NK-92 treated with Interleukin-12 subunit alpha and Interleukin-12 subunit beta, amount 100 ng/mL, for 24 hours (cell line): ENCODE data around the gene SLC4A5.
"Not testable (repeated sequence)": the region's sequence is repeated elsewhere in the genome, so short reads cannot be mapped to it uniquely, and the experiment has no call there.

Experiments used
- DNase-seq: peaks from one replicate; lab custom pipeline; 2025; lab: John Stamatoyannopoulos, UW

SLC4A5 gene

DNA sequence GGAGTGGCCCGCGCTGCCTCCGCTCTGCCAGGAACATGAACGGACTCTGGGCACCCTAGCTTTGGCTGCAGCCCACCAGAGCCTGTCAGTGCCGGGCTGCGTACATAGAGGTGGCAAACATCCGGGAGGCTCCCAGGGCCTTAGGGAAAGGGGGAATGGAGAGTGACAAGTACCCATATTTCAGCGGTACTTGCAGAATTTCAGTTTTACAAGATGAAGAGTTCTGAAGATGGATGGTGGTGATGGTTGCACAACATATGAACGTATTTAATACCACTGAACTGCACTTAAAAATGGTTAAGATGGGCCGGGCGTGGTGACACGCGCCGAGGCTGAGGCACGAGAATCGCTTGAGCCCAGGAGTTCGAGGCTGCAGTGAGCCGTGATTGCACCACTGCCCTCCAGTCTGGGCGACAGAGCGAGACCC, 143.9 kb downstream of the SLC4A5 start:
- no peak for DNase-seq

DNA sequence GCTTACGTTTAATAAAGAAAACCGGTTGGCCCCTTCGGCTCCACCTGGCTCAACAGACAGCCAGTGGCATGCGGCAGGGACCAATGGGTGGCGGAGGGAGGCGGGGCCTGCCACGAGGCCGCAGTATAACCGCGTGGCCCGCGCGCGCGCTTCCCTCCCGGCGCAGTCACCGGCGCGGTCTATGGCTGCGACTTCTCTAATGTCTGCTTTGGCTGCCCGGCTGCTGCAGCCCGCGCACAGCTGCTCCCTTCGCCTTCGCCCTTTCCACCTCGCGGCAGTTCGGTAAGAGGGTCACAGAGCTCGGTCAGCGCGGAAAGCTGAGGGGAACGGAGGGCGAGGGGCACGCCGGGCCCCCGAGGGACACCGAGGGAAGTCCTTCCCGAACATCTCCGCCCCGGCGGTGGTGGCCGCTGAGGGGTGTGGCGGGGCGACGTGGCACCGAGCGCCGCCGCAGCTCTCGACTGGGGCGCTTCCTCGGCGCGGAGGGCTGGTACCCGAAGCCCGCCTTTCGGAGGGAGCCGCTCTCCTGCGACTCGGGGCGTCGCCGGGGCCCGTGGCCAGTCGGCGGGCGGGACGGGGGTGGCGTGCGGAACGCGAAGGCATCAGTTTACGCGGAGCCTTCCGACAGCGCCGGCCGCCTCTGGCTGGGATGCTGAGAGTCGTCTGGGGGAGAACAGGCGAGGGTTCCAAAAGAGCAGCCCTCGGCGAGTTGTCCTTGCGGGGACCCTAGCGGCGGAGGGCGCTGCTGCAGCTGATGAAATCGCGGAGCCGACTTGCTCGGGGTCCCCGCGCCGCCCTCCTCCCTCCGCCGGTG, 144.5 kb downstream of the SLC4A5 start, which contains the start of gene MTHFD2:
TSS of gene MTHFD2 (plus strand) at position 155 of the 814 bp plus-strand sequence. CDS start at position 182, 27 bp downstream.
- peak; percentile 92 for DNase-seq

DNA sequence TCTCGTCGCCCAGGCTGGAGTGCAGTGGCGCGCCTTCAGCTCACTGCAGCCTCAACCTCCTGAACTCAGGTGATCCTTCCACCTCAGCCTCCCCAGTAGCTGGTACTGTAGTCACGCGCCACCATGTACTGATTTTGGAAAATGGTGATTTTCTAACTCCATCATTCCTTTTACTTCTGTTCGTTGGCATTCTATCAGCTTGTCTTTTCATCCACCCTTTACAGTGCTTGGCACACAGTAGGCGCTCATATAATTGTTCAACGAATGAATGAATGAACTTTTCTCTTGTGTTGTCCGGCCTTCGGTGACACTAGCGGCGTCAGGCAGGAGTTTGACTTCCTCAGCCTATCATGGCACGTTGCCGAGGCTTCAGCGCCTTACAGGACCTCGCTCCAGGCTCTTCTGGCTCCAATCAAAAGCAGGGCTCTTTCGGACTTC, 145.2 kb downstream of the SLC4A5 start:
- no peak for DNase-seq

DNA sequence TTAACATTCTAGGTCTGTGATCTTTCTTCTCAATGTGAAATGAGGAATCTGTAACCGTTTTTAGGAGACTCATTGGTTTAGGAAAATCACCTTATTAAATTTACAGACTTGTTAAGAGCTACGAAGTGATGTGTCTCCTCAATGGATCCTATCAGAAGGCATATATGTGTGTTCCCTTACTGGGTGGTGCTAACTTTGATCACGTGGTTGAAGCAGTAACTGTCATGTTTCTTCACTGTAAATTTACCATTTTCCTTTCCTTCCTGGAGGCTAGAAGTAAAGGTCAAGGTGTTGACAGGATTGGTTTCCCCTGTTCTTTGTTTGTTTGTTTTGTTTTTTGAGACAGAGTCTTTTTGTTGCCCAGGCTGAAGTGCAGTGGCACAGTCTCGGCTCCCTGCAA, 146.2 kb downstream of the SLC4A5 start:
- no peak for DNase-seq

DNA sequence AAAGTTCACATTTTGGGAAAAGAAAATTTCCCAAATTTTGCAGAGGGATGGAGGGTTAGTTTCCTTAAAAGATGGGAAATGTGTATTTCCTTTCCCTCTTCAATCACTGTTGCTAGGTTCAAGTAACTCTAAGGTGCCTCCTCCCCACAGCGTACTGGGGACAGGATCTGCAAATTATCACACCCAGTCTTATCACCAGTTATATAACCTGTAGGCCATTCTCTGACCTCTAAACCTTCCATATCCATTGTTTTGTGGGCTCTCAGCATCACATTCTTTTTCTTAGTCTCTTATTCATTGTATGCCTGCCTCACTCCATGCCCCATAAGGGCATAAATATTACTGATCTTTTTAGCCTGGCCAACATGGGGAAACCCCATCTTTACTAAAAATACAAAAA, 148.4 kb downstream of the SLC4A5 start:
- DNase-seq, result no peak

DNA sequence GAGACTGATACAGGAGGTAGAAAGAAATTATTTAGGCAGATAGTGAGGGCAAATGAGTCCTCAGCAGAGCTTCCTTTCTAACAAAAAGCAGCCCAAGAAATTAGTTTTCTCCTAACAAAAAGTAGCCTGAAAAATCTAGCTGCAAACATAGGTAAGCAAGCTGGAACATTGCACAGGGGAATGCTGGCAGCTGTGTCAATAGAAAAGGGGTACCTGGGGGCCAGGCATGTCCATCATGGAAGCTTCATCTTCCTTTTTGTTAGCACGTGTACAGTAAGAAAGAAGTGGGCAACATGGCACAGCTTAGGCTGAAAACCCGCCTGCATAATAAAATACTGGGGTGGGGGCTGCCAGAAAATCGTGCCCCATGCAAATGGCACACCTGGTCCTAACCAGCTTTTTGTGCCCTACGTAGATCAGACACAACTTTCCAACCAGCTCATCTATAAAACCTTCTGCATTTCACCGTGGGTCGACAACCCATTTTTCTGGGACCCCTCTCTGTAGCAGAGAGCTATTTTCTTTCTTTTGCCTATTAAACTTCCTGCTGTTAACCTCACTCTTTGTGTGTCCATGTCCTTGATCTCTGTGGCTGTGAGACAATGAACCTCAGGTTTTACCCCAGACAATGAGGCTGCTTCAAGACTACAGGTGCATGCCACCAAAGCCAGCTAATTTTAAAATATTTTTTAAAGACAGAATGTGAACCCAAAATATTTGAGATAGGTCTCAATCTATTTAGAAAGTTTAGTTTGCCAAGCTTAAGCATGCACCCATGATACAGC, 151.4 kb downstream of the SLC4A5 start:
- no peak for DNase-seq

DNA sequence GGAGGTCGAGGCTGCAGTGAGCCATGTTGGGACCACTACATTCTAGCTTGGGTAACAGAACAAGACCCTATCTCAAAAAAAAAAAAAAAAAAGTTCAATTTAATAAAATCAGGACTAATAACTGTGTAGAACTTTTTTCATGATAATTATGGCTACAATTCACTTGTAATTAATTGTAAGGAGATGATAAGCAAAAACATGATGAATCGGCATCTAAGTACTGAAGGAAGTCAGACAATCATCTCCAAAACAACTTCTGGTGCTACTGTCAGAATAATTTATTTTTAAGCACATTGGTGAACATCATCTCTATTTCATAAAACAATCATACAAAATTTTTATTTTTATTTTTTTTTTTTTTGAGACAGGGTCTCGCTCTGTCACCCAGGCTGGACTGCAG, 154.5 kb downstream of the SLC4A5 start:
- DNase-seq, result no peak

DNA sequence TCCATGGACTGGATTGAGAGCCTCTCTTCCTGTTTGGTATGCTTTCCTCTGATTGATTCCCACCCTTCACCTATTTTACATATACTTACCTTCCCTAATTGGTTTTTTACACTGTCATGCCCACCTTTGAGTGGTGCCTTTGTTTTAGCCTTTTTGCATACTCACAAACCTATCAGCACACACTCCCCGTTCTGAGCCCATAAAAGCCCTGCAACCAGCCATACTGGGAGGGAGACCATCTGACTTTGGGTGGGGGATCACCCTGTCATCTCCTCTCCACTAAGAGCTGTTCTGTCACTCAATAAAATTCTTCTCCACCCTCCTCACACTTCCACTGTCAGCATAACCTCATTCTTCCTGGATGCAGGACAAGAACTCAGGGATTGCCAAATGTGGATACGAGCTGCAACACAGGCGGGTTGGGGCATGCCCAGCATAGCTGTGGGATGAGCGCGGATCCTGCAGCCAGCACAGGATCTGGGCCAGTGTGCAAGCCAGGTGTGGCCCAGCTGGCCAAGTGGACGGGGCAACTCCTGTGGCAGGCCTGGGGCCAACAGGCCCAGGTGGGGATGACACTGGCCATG, 155.1 kb downstream of the SLC4A5 start:
- DNase-seq, result no peak

DNA sequence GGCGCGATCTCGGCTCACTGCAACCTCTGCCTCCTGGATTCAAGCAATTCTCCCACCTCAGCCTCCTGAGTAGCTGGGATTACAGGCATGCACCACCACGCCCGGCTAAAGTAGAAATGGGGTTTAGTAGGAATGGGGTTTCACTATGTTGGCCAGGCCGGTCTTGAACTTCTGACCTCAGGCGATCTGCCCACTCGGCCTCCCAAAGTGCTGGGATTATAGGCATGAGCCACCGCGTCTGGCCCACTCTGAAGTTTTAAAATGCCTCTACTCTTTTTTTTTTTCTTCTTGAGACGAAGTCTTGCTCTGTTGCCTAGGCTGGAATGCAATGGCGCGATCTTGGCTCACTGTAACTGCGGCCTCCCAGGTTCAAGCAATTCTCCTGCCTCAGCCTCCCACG, 156.5 kb downstream of the SLC4A5 start:
- DNase-seq, result not testable (repeated sequence)

DNA sequence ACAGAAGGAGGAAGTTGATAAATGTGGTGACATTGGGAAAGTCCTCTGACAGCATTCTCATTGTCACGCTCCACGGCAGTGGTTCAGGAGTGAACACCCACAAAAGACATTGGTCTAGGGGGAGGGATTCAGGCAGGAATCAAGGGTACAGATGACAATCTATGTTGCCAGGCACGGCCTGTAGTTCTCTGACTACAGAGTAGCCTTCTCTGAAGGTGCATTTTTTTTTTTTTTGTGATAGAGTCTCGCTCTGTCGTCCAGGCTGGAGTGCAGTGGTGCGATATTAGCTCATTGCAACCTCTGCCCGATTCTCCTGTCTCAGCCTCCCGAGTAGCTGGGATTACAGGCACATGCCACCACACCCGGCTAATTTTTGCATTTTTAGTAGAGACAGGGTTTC, 157.2 kb downstream of the SLC4A5 start:
- no peak for DNase-seq

DNA sequence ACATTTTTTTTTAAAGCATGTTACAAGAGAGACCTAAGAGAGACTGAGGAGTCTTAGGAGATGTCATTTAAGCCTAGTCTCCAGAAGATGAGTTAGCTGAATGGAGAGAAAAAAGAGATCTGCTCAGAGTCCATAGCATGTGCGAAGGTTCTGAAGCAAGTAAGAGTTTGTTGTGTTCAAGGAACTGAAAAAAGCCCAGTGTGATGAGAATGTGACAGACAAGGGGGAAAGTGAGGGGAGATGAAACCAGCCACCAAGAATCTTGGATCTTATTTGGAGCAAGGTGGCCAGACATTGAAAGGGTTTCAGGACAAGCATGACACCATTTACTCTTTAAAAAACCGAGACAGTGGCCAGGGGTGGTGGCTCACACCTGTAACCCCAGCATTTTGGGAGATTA, 159.3 kb downstream of the SLC4A5 start:
- no peak for DNase-seq

DNA sequence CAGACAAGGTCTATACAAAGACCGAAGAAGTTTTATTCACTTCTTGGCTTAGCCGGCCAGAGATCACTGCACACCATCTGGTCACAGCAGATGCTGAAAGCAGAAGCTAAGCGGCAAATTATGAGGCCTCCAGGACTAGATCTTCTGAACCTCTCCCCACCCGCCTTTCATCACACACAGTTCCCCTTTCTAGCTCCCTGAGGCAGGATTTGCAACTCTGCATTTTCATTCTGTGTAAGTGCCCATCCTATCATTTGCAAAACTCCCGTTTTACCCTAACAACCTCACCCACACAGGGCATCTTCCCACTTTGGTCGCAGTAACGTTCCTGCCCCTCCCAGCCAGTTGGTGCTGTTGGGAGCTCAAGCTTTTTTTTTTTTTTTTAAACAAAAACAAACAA, 161.5 kb downstream of the SLC4A5 start:
- DNase-seq, result no peak

DNA sequence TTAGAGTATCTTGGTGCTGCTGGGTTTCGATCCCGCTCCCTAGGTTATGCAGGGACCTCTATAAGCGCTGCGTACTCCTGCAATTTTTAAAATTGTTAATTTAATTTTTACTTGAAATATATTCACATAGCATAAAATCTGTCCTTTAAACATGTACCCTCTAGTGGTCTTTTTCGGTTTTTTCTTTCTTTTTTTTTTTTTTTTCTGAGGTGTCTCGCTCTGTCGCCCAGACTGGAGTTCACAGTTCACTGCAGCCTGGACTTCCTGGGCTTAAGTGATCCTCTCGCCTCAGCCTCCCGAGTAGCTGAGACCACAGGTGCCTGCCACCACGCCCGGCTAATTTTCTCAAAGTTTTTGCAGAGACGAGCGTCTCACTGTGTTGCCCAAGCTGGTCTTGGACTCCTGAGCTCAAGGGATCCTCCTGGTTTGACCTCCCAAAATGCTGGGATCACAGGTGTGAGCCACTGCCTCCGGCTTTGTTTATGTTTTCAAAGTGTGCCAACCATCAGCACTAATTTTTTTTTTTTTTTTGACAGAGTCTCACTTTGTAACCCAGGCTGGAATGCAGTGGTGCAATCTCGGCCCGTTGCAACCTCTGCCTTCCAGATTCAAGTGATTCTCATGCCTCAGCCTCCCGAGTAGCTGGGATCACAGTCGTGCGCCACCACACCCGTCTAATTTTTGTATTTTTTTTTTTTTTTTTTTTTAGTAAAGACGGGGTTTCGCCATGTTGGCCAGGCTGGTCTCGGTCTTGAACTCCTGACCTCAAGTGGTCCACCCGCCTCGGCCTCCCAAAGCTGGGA, 164.0 kb downstream of the SLC4A5 start:
- no peak for DNase-seq

DNA sequence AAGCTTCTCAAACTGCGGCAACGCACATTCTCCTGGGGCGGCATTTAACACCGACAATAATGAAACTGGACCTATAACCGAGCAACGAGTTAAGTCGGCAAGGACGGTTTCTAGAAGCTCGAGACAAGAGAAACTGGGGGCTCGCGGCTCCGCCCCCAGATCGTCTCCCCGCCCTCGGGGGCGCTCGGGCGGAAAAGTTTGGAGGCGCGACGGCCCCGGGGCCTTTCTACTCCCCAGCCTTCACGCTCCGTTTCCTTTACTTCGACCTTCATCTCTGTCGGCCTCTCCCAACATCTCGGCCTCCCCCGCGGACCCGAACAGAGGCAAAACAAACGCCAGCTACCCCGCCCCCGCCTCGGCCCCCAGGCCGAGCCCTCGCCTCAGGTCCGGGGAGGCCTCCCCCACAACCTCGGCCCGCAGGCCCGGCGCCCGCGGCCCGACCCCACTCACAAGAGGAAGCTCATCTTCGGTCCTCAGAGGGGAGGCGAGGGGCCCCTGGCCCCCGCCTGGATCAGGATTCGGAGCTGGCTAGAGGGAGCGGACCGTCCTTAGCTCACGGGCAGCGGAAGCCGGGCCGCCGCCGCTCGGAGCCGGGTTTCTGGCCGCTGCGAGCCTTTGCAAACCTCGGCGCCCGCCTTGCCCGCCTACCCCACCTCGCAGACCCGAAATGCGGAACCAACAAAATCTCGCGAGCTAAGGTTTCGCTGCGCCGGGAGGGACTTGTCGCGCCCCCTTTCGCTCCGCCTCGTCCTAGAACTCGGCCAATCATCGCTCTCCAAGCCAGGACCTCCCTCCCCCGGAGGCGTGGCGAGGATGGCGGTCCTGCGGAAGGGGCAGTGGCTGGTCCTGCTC, 164.8 kb downstream of the SLC4A5 start, which contains the start of gene MOB1A:
TSS of gene MOB1A (minus strand) at position 669 of the 852 bp plus-strand sequence. CDS start at position 464, 205 bp downstream.
- peak; percentile 98 for DNase-seq

DNA sequence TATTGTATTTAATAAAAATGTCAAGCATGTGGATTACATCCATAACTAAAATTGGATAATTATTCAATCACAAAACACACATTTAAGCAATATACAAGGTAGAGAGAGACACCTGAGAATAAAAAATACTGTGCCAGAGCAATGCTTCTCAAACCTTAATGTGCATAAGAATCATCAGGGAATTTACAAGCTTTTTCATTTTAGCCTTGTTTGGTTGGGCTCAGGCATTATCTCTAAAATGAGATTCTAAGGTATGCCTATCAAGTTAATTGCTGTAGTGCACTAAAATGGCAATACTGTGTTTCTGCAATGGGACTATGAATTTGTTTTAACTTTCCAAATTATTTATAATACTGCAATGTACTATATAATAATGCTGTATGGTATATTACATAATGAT, 165.5 kb downstream of the SLC4A5 start:
- DNase-seq, result no peak

DNA sequence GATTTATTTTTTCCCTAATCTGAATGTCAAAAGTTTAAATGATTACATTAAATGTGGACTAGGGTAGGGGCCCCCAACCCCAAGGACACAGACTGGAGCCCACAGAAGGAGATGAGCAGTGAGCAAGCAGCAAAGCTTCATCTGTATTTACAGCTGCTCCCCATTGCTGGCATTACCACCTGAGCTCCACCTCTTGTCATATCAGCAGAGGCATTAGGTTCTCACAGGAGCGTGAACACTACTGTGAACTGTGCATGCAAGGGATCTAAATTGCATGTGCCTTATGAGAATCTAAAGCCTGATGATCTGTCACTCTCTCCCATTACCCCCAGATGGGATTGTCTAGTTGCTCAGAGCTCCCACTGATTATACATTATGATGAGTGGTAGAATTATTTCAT, 168.3 kb downstream of the SLC4A5 start:
- no peak for DNase-seq

DNA sequence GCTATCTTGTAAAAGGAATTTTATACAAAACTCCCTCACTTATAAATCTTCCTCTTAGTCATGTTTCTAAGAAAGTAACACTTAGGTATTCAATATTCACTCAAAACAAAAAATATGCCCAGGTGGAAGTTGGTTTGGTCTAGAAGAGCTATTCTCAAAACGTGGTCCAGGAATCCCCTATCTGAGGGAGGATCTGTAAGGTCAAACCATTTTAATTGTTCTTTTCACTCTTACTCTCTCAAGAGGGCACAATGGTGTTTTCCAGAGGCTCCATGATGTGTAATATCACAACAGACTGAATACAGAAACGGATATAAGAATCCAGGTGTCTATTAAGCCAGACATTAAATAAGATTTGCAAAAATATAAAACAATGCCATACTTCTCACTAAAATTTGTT, 174.5 kb downstream of the SLC4A5 start:
- DNase-seq, result no peak
